RWPE1 (cell line): ENCODE measurements around the gene SLIT1.

Source experiments
- CTCF ChIA-PET: fragments of 350-600 bp; sonication (Branson Sonifier 250); formaldehyde crosslinking; extraction: SDS; loops from one replicate; lab custom pipeline; 2021; lab: Yijun Ruan, JAX
- POLR2A ChIA-PET: fragments of 400-600 bp; formaldehyde crosslinking; extraction: SDS; loops from one replicate; lab custom pipeline; 2020; ENCODE audit warnings: antibody characterized with exemption; ENCODE audit not compliant: low non-redundant PET; lab: Yijun Ruan, JAX
- DNase-seq: peaks from one replicate; pipeline ENCODE4 v3.0.0; 2012; ENCODE audit warnings: low spot score
- H3K27ac ChIP-seq: fragments of 450-650 bp; 2 replicates; pipeline ENCODE4 v1.5.1; 2017
- CTCF ChIP-seq: fragments of 450-650 bp; conservative IDR thresholded peaks from 2 replicates; pipeline ENCODE4 v1.5.1; 2017; ENCODE audit warnings: low read depth, mild to moderate bottlenecking

Gene SLIT1

GRCh38 chr10:97020452-97021400 is 165.0 kb downstream of the SLIT1 start:
- CTCF ChIA-PET = interaction anchor here (0.6 kb wide), 1 partner anchor 145 kb away, joined by 3 read pairs; no protein-coding TSS in a partner anchor
- no peak for TF ChIP-seq CTCF
- no peak for DNase-seq
- POLR2A ChIA-PET = no interaction called here
- H3K27ac ChIP-seq = no peak overlapping the region

GRCh38 chr10:97019213-97019844 is 166.4 kb downstream of the SLIT1 start:
- POLR2A ChIA-PET = no interaction called here
- H3K27ac ChIP-seq = no peak overlapping the region
- CTCF ChIA-PET = no interaction called here
- no peak for DNase-seq
- no peak for TF ChIP-seq CTCF

- DNase-seq = no peak
- ChIA-PET POLR2A (interaction anchor here (0.7 kb wide), 1 partner anchor 178 kb away, joined by 5 read pairs; no protein-coding TSS in a partner anchor), CTCF (interaction anchor here (0.7 kb wide), 1 partner anchor 106 kb away, joined by 3 read pairs; no protein-coding TSS in a partner anchor)
- no peak overlapping the region for H3K27ac ChIP-seq
- no peak for TF ChIP-seq CTCF
Observed at GRCh38 chr10:97018251-97019212, 167.2 kb downstream of the SLIT1 start.

- ChIA-PET POLR2A (interaction anchor here (0.7 kb wide), 1 partner anchor 177 kb away, joined by 5 read pairs; no protein-coding TSS in a partner anchor), CTCF (interaction anchor here (0.6 kb wide), 1 partner anchor 643 kb away, joined by 4 read pairs; no protein-coding TSS in a partner anchor)
- no peak overlapping the region for H3K27ac ChIP-seq
- no peak for TF ChIP-seq CTCF
- DNase-seq = no peak
Observed at GRCh38 chr10:97017474-97017903, 168.3 kb downstream of the SLIT1 start.

GRCh38 chr10:97016728-97017473 is 168.9 kb downstream of the SLIT1 start:
- ChIA-PET POLR2A (no interaction called here), CTCF (no interaction called here)
- TF ChIP-seq CTCF = no peak
- DNase-seq = no peak
- no peak overlapping the region for H3K27ac ChIP-seq
